HepG2 (cell line): Measurements from ENCODE around the gene LYZL6. TPM values are rescaled to one million over a fixed set of nuclear protein-coding genes. Genes with fewer than 3 reads are reported as not detected.
A peak's percentile ranks its signal among the peaks of the same experiment; 100 is the strongest.

Experiments
- ARHGAP35 ChIP-seq: sonication (generic); formaldehyde crosslinking; IDR thresholded peaks from 2 replicates; pipeline ENCODE4 v1.9.0; 2022; ENCODE audit warnings: mild to moderate bottlenecking, inconsistent platforms, moderate library complexity, missing genetic modification reagents, borderline replicate concordance
- BCL6 ChIP-seq: IDR thresholded peaks from 2 replicates; pipeline ENCODE4 v1.6.1; 2016; ENCODE audit warnings: missing genetic modification reagents, missing compliant biosample characterization
- CCAR2 ChIP-seq: fragments of 200-400 bp; formaldehyde crosslinking; optimal IDR thresholded peaks from 2 replicates; pipeline ENCODE3; 2018; ENCODE audit warnings: low read depth, mild to moderate bottlenecking, low read length, moderate library complexity
- E2F1 ChIP-seq: sonication (generic); formaldehyde crosslinking; IDR thresholded peaks from 2 replicates; pipeline ENCODE4 v1.5.0; 2020; ENCODE audit warnings: missing genetic modification reagents
- ETV5 ChIP-seq: IDR thresholded peaks from 2 replicates; pipeline ENCODE4 v1.6.1; 2018; ENCODE audit warnings: missing biosample characterization, missing genetic modification reagents, inconsistent platforms, borderline replicate concordance
- FUBP1 ChIP-seq: sonication (generic); formaldehyde crosslinking; IDR thresholded peaks from 2 replicates; pipeline ENCODE4 v1.5.1; 2020; ENCODE audit warnings: missing genetic modification reagents, mild to moderate bottlenecking, borderline replicate concordance
- HOXD1 ChIP-seq: sonication (generic); formaldehyde crosslinking; IDR thresholded peaks from 2 replicates; pipeline ENCODE4 v1.5.0; 2020; ENCODE audit warnings: missing genetic modification reagents
- KLF16 ChIP-seq, 2 experiments: sonication (generic) in 1 of 2; formaldehyde crosslinking in 1 of 2; IDR thresholded peaks; 2 replicates each; pipeline versions ENCODE4 v1.6.1 to v1.8.0; 2016 to 2023; ENCODE audit warnings: missing genetic modification reagents in 2 of 2, missing compliant biosample characterization in 1 of 2
- MAFF ChIP-seq: IDR thresholded peaks from 2 replicates; pipeline ENCODE4 v1.6.1; 2011; ENCODE audit warnings: low read depth, low read length, improper control_type of control experiment
- PHB2 ChIP-seq: fragments of 450-650 bp; IDR thresholded peaks from 2 replicates; pipeline ENCODE4 v1.6.1; 2018; ENCODE audit not compliant: partially characterized antibody
- RFX5 ChIP-seq: IDR thresholded peaks from 2 replicates; pipeline ENCODE4 v1.6.1; 2011; ENCODE audit warnings: low read depth, low read length, improper control_type of control experiment
- RNF2 ChIP-seq: fragments of 450-650 bp; conservative IDR thresholded peaks from 2 replicates; pipeline ENCODE4 v1.6.1; 2016; ENCODE audit warnings: low read depth
- SIN3B ChIP-seq: fragments of 150-350 bp; IDR thresholded peaks from 2 replicates; pipeline ENCODE4 v1.6.1; 2014; ENCODE audit warnings: low read length
- SNAI1 ChIP-seq: sonication (generic); formaldehyde crosslinking; IDR thresholded peaks from 2 replicates; pipeline ENCODE4 v1.5.0; 2020; ENCODE audit warnings: mild to moderate bottlenecking, missing genetic modification reagents, borderline replicate concordance
- SP2 ChIP-seq: sonication (generic); formaldehyde crosslinking; IDR thresholded peaks from 2 replicates; pipeline ENCODE4 v1.5.1; 2020; ENCODE audit warnings: mild to moderate bottlenecking, missing genetic modification reagents
- ZBTB26 ChIP-seq: IDR thresholded peaks from 2 replicates; pipeline ENCODE4 v1.6.1; 2016; ENCODE audit warnings: missing compliant biosample characterization, missing genetic modification reagents, borderline replicate concordance
- ZEB1 ChIP-seq: IDR thresholded peaks from 2 replicates; pipeline ENCODE4 v1.6.1; 2012; ENCODE audit warnings: mild to moderate bottlenecking, low read depth, inconsistent platforms; ENCODE audit not compliant: insufficient replicate concordance
- ZFP1 ChIP-seq: IDR thresholded peaks from 2 replicates; pipeline ENCODE4 v1.6.1; 2016
- ZNF143 ChIP-seq: sonication (generic); formaldehyde crosslinking; IDR thresholded peaks from 2 replicates; pipeline ENCODE4 v1.4.0; 2020; ENCODE audit warnings: missing genetic modification reagents
- ZNF232 ChIP-seq: sonication (generic); formaldehyde crosslinking; IDR thresholded peaks from 2 replicates; pipeline ENCODE4 v1.4.0; 2020; ENCODE audit warnings: missing genetic modification reagents, borderline replicate concordance
- ZNF33B ChIP-seq: sonication (generic); formaldehyde crosslinking; IDR thresholded peaks from 2 replicates; pipeline ENCODE4 v1.5.1; 2020; ENCODE audit warnings: mild to moderate bottlenecking, missing genetic modification reagents
- ZNF367 ChIP-seq: sonication (generic); formaldehyde crosslinking; IDR thresholded peaks from 2 replicates; pipeline ENCODE4 v1.4.0; 2020; ENCODE audit warnings: missing genetic modification reagents, borderline replicate concordance
- ZNF550 ChIP-seq: sonication (generic); formaldehyde crosslinking; IDR thresholded peaks from 2 replicates; pipeline ENCODE4 v1.4.0; 2020; ENCODE audit warnings: mild to moderate bottlenecking, missing genetic modification reagents, borderline replicate concordance
- ZNF557 ChIP-seq: sonication (generic); formaldehyde crosslinking; IDR thresholded peaks from 2 replicates; pipeline ENCODE4 v1.4.0; 2020; ENCODE audit warnings: missing genetic modification reagents
- ZNF563 ChIP-seq: sonication (generic); formaldehyde crosslinking; IDR thresholded peaks from 2 replicates; pipeline ENCODE4 v1.8.0; 2022; ENCODE audit warnings: mild to moderate bottlenecking, moderate library complexity, missing genetic modification reagents
- ZNF709 ChIP-seq: sonication (generic); formaldehyde crosslinking; IDR thresholded peaks from 2 replicates; pipeline ENCODE4 v1.5.0; 2020; ENCODE audit warnings: mild to moderate bottlenecking, missing genetic modification reagents
- ZNF83 ChIP-seq: sonication (generic); formaldehyde crosslinking; IDR thresholded peaks from 2 replicates; pipeline ENCODE4 v1.4.0; 2020; ENCODE audit warnings: missing genetic modification reagents, mild to moderate bottlenecking, borderline replicate concordance
- polyA plus RNA-seq, 8 experiments: library from polyadenylated mRNA; depleted of rRNA in 3 of 8; stranded (reverse) in 7 of 8; unstranded in 1 of 8; fragments of >200 nt; fragmentation: Illumina TruSeq in 4 of 8; extraction: Trizol in 4 of 8; gene quantifications; 2 replicates each; pipeline versions ENCODE4 v1.2.1 to v1.2.3, GENCODE V29; 2011 to 2016; ENCODE audit warnings: low read depth in 4 of 8, missing spikeins in 1 of 8, mixed read lengths in 1 of 8; ENCODE audit not compliant: insufficient read depth in 1 of 8
- total RNA-seq, 5 experiments: library from RNA; depleted of rRNA; stranded (reverse); fragments of >200 nt; fragmentation: Illumina TruSeq; extraction: Trizol; gene quantifications; 2 replicates each; pipeline ENCODE4 v1.2.3, GENCODE V29; 2016; ENCODE audit warnings: low read depth in 1 of 5

LYZL6 gene
- total and polyA plus RNA-seq, 2 of the 13 experiments (the other 11 are each of a cell fraction or from before 2014, with no cell fraction given), result not detected

GRCh38 chr17:35972945-35973332 lies 29.4 kb upstream of the LYZL6 start (continued):
- no peak for TF ChIP-seq ARHGAP35
- no peak for TF ChIP-seq ZNF709 (CRISPR knock-in tag)
- no peak for TF ChIP-seq FUBP1 (CRISPR knock-in tag)
- no peak for TF ChIP-seq E2F1 (CRISPR knock-in tag)
- no peak for TF ChIP-seq ZNF33B (CRISPR knock-in tag)
- peak; percentile 56; the same call in 1 of the 2 replicates for TF ChIP-seq ZNF232 (CRISPR knock-in tag)
- TF ChIP-seq RFX5, result no peak
- no peak for TF ChIP-seq ZFP1
- TF ChIP-seq RNF2, result no peak
- TF ChIP-seq BCL6 (CRISPR knock-in tag), result peak; percentile 69
- no peak for TF ChIP-seq ZNF367 (CRISPR knock-in tag)
- TF ChIP-seq CCAR2, result no peak
- TF ChIP-seq SNAI1 (CRISPR knock-in tag), result no peak
- TF ChIP-seq ZNF557 (CRISPR knock-in tag), result no peak
- no peak for TF ChIP-seq SP2
- TF ChIP-seq KLF16 (CRISPR knock-in tag; IDR thresholded peaks at IDR 0.05), result no peak
- no peak for TF ChIP-seq HOXD1 (CRISPR knock-in tag)
- TF ChIP-seq ZBTB26, result no peak
- TF ChIP-seq ZNF550 (CRISPR knock-in tag), result no peak
- no peak for TF ChIP-seq ZEB1
- TF ChIP-seq PHB2, result no peak
- no peak for TF ChIP-seq SIN3B
- TF ChIP-seq MAFF, result no peak
- no peak for TF ChIP-seq ETV5 (CRISPR knock-in tag)
- no peak for TF ChIP-seq ZNF83
- TF ChIP-seq ZNF143 (CRISPR knock-in tag), result no peak
- no peak for TF ChIP-seq ZNF563 (CRISPR knock-in tag)
